ENCODE measurements around the gene NUDT19.
"Not testable (repeated sequence)": the region's sequence is repeated elsewhere in the genome, so short reads cannot be mapped to it uniquely, and the experiment has no call there.

NUDT19 gene

GRCh38 chr19:32717496-32717895 lies 25.9 kb downstream of the NUDT19 start:
- DNase-seq: no peak

- DNase-seq: no peak
These were observed 26.7 kb downstream of the NUDT19 start for GRCh38 chr19:32718286-32718685.

GRCh38 chr19:32719611-32720059 lies 28.0 kb downstream of the NUDT19 start, which contains the start of gene TDRD12:
Gene TDRD12, plus strand, starts transcription at chr19:32719767. Its CDS starts 306 bp downstream, at chr19:32720073.
- no peak for DNase-seq

GRCh38 chr19:32720216-32720935 lies 28.8 kb downstream of the NUDT19 start:
- no peak for DNase-seq

GRCh38 chr19:32720936-32721250 lies 29.3 kb downstream of the NUDT19 start:
- DNase-seq: no peak

- no peak for DNase-seq
These were observed 44.3 kb downstream of the NUDT19 start for GRCh38 chr19:32735936-32736335.

- no peak for DNase-seq
These were observed 51.4 kb downstream of the NUDT19 start for GRCh38 chr19:32743021-32743420.

GRCh38 chr19:32743447-32743846 lies 51.8 kb downstream of the NUDT19 start:
- DNase-seq: no peak

- DNase-seq: no peak
These were observed 53.1 kb downstream of the NUDT19 start for GRCh38 chr19:32744555-32745325.

- not testable (repeated sequence) for DNase-seq
These were observed 54.1 kb downstream of the NUDT19 start for GRCh38 chr19:32745594-32746251.

- DNase-seq: not testable (repeated sequence)
These were observed 55.1 kb downstream of the NUDT19 start for GRCh38 chr19:32746631-32747196.

GRCh38 chr19:32748497-32748896 lies 56.9 kb downstream of the NUDT19 start:
- no peak for DNase-seq

GRCh38 chr19:32748948-32749347 lies 57.3 kb downstream of the NUDT19 start:
- DNase-seq: no peak

GRCh38 chr19:32749361-32749760 lies 57.7 kb downstream of the NUDT19 start:
- no peak for DNase-seq

GRCh38 chr19:32750441-32751055 lies 58.9 kb downstream of the NUDT19 start:
- no peak for DNase-seq

- no peak for DNase-seq
These were observed 59.4 kb downstream of the NUDT19 start for GRCh38 chr19:32751066-32751465.

- no peak for DNase-seq
These were observed 65.6 kb downstream of the NUDT19 start for GRCh38 chr19:32757189-32757588.
